Ureter (tissue), 1 donor: Measurements from ENCODE around the gene TRPM3. TPM values are rescaled to one million over a fixed set of nuclear protein-coding genes. Genes with fewer than 3 reads are reported as not detected.

ENCODE experiments used
- DNase-seq: peaks from one replicate; pipeline ENCODE4 v3.0.0-alpha.2; 2020; ENCODE audit warnings: low spot score
- total RNA-seq: library from RNA; stranded (reverse); gene quantifications from one replicate; pipeline ENCODE4 v1.2.4, GENCODE V29; 2023
- donor health status: DM: yes; HTN: yes; CAD: no.

The TRPM3 gene
- 1.3 TPM for total RNA-seq

- no peak for DNase-seq
Measured at GRCh38 chr9:71121275-71122021, at the start of gene TRPM3. Gene TRPM3 (minus strand): TSS chr9:71121621. CDS start chr9:71121354, 267 bp downstream.

- DNase-seq: no peak
Measured at GRCh38 chr9:71168418-71168817, 47.0 kb upstream of the TRPM3 start.

GRCh38 chr9:71162126-71162525 lies 40.7 kb upstream of the TRPM3 start:
- no peak for DNase-seq

- no peak for DNase-seq
Measured at GRCh38 chr9:71157731-71158130, 36.3 kb upstream of the TRPM3 start.

- DNase-seq: no peak
Measured at GRCh38 chr9:71147368-71147767, 25.9 kb upstream of the TRPM3 start.

GRCh38 chr9:71146511-71146910 lies 25.1 kb upstream of the TRPM3 start:
- no peak for DNase-seq

GRCh38 chr9:71145179-71145578 lies 23.8 kb upstream of the TRPM3 start:
- no peak for DNase-seq

GRCh38 chr9:71144495-71144894 lies 23.1 kb upstream of the TRPM3 start:
- DNase-seq: no peak

- DNase-seq: no peak
Measured at GRCh38 chr9:71136696-71137095, 15.3 kb upstream of the TRPM3 start.

GRCh38 chr9:71131145-71131544 lies 9.7 kb upstream of the TRPM3 start:
- no peak for DNase-seq

- no peak for DNase-seq
Measured at GRCh38 chr9:71130521-71130920, 9.1 kb upstream of the TRPM3 start.

GRCh38 chr9:71128796-71129195 lies 7.4 kb upstream of the TRPM3 start:
- DNase-seq: no peak

GRCh38 chr9:71127301-71127700 lies 5.9 kb upstream of the TRPM3 start:
- DNase-seq: no peak

- DNase-seq: no peak
Measured at GRCh38 chr9:71122421-71122820, 1.0 kb upstream of the TRPM3 start.

GRCh38 chr9:71122022-71122275 lies 528 bp upstream of the TRPM3 start:
- DNase-seq: no peak

GRCh38 chr9:71120501-71121247 lies 747 bp downstream of the TRPM3 start:
- no peak for DNase-seq

GRCh38 chr9:71119746-71120145 lies 1.7 kb downstream of the TRPM3 start:
- no peak for DNase-seq

- DNase-seq: no peak
Measured at GRCh38 chr9:71118324-71118723, 3.1 kb downstream of the TRPM3 start.

GRCh38 chr9:71115448-71115975 lies 5.9 kb downstream of the TRPM3 start:
- DNase-seq: no peak

GRCh38 chr9:71112866-71113265 lies 8.6 kb downstream of the TRPM3 start:
- no peak for DNase-seq

GRCh38 chr9:71108937-71109336 lies 12.5 kb downstream of the TRPM3 start:
- no peak for DNase-seq

GRCh38 chr9:71106992-71107391 lies 14.4 kb downstream of the TRPM3 start:
- no peak for DNase-seq

- no peak for DNase-seq
Measured at GRCh38 chr9:71105192-71105591, 16.2 kb downstream of the TRPM3 start.
